GM12891 (cell line): ENCODE results near the gene C19orf47.

Source experiments
- PAX5 ChIP-seq: IDR thresholded peaks from 2 replicates; pipeline ENCODE4 v1.6.1; 2011; ENCODE audit warnings: low read length, moderate library complexity, mild to moderate bottlenecking; ENCODE audit not compliant: insufficient read depth, severe bottlenecking
- POLR2A ChIP-seq: IDR thresholded peaks from 2 replicates; pipeline ENCODE4 v1.6.1; 2011; ENCODE audit warnings: low read depth, low read length, control low read depth

- no peak for TF ChIP-seq PAX5
- no peak for TF ChIP-seq POLR2A
Measured at GRCh38 chr19:40312533-40312932, 35.7 kb downstream of the C19orf47 start.
